Small intestine (tissue), 7 donors: ENCODE data around the gene MOB3B. TPM values are rescaled to one million over a fixed set of nuclear protein-coding genes. Genes with fewer than 3 reads are reported as not detected.
A peak's percentile ranks its signal among the peaks of the same experiment; 100 is the strongest.

Source experiments
- DNase-seq, 2 donors: peaks; one replicate each; pipeline versions ENCODE4 v3.0.0 to v3.0.0-alpha.2; 2013
- FAIRE-seq: peaks from 2 replicates; lab custom pipeline; 2012; peaks lifted over from hg19 to GRCh38; lab: Jason Lieb, UNC
- H3K27ac ChIP-seq, 3 donors: one replicate each; pipeline ENCODE4 v1.5.1; 2013; ENCODE audit warnings: low read length in 2 of 3, mild to moderate bottlenecking in 2 of 3, control low read depth in 1 of 3, inconsistent platforms in 1 of 3, low read depth in 1 of 3, moderate library complexity in 1 of 3
- H3K27me3 ChIP-seq, 3 donors: one replicate each; pipeline ENCODE4 v1.6.1; 2013; ENCODE audit warnings: low read length in 3 of 3, inconsistent platforms in 1 of 3; ENCODE audit not compliant: control insufficient read depth in 3 of 3, insufficient read depth in 3 of 3
- H3K36me3 ChIP-seq, 3 donors: one replicate each; pipeline ENCODE4 v1.6.1; 2013; ENCODE audit warnings: low read length in 3 of 3, inconsistent platforms in 1 of 3, low read depth in 1 of 3, mild to moderate bottlenecking in 1 of 3, moderate library complexity in 1 of 3; ENCODE audit not compliant: control insufficient read depth in 3 of 3, insufficient read depth in 2 of 3
- H3K4me1 ChIP-seq, 3 donors: one replicate each; pipeline ENCODE4 v1.6.1; 2013; ENCODE audit warnings: low read length in 2 of 3, inconsistent platforms in 1 of 3, low read depth in 1 of 3, mild to moderate bottlenecking in 1 of 3, moderate library complexity in 1 of 3; ENCODE audit not compliant: control insufficient read depth in 3 of 3, insufficient read depth in 2 of 3
- H3K4me3 ChIP-seq, 3 donors: one replicate each; pipeline ENCODE4 v1.5.1; 2013; ENCODE audit warnings: low read length in 3 of 3, control low read depth in 1 of 3, inconsistent platforms in 1 of 3, low read depth in 1 of 3, mild to moderate bottlenecking in 1 of 3, moderate library complexity in 1 of 3
- H3K9me3 ChIP-seq, 2 donors: one replicate each; pipeline ENCODE4 v1.6.1; 2013; ENCODE audit warnings: low read depth in 1 of 2, low read length in 1 of 2; ENCODE audit not compliant: control insufficient read depth in 2 of 2, insufficient read depth in 1 of 2
- WGBS, 3 donors: extraction: QIAGEN DNeasy Blood & Tissue Kit; methylation state at CpG; one replicate each; pipeline ENCODE4 v1.1.7; 2013; 5-methylcytosine and 5-hydroxymethylcytosine counted together
- polyA plus RNA-seq, 4 donors: library from polyadenylated mRNA; stranded (reverse) in 3 of 4; unstranded in 1 of 4; fragments of 200-250 nt in 3 of 4; fragments of 120-200 nt in 1 of 4; gene quantifications; one replicate each; pipeline versions ENCODE4 v1.2.1 to v1.2.3, GENCODE V29; 2013
- donor health status: healthy with polysubstance abuse.
- donor health status: control.
- donor health status: control.
- donor health status: Bipolar disorder and iron deficiency.
- donor health status: healthy.

MOB3B gene
- polyA plus RNA-seq, 4 donors, result 16.9 to 34.9 (median 19.7) TPM

DNA sequence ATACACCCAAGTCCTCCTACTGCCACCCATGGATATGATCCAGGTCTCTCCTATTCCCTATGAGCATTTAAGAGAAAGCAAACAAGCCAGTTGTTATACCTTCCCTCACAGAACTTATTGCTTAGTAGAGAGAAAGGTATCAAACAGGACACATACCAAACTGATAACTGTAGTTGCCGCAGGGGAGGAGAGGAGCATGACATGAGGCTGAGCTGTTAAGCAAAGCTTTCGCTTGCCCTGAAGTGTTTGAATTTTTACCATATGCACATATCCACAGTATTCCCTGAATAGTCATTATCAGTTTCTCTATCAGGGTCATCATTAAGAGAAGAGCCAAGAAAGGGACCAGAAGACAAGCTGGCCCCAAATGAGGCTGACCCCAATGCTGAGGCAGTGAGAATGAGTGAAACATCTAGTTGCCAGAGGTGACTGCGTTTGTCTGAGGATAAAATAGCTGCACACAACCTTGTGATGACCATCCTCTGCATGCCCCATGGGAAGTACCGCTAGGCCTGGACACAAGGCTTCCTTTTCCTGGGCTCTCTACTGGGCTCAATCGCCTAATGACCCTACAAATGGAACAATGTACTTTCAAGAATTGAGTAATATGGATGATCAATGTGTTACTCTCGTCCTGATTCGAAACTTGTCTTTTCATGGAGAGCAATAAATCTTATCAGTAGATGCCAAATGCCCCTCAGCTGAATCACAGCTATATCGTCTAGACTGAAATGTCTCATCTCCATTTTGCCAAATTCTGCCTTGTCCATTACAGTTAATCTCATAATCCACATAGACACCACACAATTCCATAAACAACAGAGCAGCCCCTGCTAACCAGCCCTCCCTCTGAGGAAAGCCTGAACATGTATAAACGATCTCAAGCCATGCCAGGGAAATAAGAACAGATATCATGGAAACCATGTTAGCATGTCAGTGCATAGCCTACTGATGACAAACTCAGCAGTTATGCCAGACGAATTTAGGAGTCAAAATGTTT, 9.8 kb downstream of the MOB3B start:
- H3K36me3 ChIP-seq, result peaks cover 0 to 6% (median 5%) of the 10 kb centered on the region in 3 donors
- no peak for FAIRE-seq
- WGBS, 3 donors, result 69 to 81% (median 70%) methylated on average over 10 of the region's 10 CpGs
- H3K27ac ChIP-seq, result no peak overlapping the region
- no peak for DNase-seq
- no peak overlapping the region for H3K4me3 ChIP-seq
- no peaks in the 10 kb centered on the region for H3K9me3 ChIP-seq
- H3K4me1 ChIP-seq, result no peaks in the 10 kb centered on the region
- H3K27me3 ChIP-seq, result no peaks in the 10 kb centered on the region

DNA sequence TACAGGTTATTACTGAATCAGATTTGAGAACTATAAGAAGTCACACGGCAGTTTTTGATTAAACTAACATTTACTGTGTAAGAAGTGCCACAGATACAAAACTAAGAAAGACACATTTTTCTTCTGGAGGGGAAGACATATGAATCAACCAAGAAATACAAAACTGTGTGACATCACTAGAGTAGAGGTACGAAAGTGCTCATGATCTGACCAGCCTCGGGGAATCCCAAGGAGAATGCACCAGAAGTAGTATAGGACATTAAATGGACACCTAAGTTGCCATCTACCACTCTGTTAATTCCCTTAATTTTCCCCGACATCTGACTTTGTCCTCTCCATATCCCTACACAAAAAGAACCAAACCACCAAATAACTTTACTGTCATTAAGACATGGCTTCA, 10.8 kb downstream of the MOB3B start:
- DNase-seq (no peak), FAIRE-seq (no peak)
- no peak overlapping the region for H3K4me3 ChIP-seq
- H3K27ac ChIP-seq, result no peak overlapping the region
- no peaks in the 10 kb centered on the region for H3K27me3 ChIP-seq
- WGBS, 3 donors, result 92% methylated on average over 4 of the region's 4 CpGs
- no peaks in the 10 kb centered on the region for H3K9me3 ChIP-seq
- peaks cover 0 to 4% (median 0%) of the 10 kb centered on the region in 3 donors for H3K4me1 ChIP-seq
- H3K36me3 ChIP-seq, result peaks cover 0 to 6% (median 1%) of the 10 kb centered on the region in 3 donors

DNA sequence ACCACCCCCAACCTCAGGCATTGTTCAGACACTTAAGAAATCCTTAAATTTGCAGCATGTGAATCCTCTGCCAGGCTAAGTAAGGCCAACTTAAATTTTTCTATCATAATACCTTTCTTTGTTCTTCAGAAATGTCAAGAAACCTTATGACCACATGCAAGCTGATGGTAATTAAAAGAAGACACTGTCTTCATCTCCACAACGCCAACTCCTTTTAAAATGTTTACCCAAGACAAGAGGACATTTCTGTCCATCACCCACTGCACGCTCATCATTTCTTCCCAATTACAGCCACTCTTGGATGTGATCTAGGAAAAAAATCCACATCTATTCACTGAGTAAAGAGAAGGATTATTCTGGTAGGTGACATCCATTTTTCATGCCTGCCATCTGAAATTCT, 11.6 kb downstream of the MOB3B start:
- WGBS, 3 donors, result 91 to 99% (median 92%) methylated on average over 2 of the region's 2 CpGs
- no peak for DNase-seq
- peaks cover 0 to 6% (median 1%) of the 10 kb centered on the region in 3 donors for H3K36me3 ChIP-seq
- H3K27ac ChIP-seq, result no peak overlapping the region
- H3K4me1 ChIP-seq, result peaks cover 0 to 7% (median 0%) of the 10 kb centered on the region in 3 donors
- no peaks in the 10 kb centered on the region for H3K27me3 ChIP-seq
- H3K9me3 ChIP-seq, result no peaks in the 10 kb centered on the region
- no peak overlapping the region for H3K4me3 ChIP-seq
- no peak for FAIRE-seq

DNA sequence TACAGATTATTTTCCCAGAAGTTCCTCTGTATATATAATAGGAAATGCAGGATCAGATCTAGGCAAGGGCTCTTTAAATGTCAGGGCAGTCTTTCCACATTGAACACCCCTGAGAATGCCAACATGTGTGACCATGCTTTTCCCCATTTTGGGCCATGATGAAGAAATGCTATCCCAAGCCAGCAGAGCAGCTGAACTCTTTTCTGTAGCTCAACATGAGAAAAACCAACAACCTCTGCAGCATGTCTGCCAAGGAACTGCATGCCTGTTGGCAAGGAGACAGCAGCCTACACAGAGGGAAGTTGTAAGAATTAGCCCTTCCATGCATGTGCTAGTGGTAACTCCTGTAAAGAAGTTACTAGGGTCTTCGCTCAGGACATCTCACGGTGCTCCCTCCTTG, 15.1 kb downstream of the MOB3B start:
- peaks cover 0 to 7% (median 0%) of the 10 kb centered on the region in 3 donors for H3K4me1 ChIP-seq
- H3K27ac ChIP-seq, result peak overlapping the region in 1 of 3 donors; percentile 3
- FAIRE-seq (no peak), DNase-seq (no peak)
- H3K4me3 ChIP-seq, result no peak overlapping the region
- WGBS, 3 donors, result 88 to 98% (median 97%) methylated on average over 2 of the region's 2 CpGs
- H3K36me3 ChIP-seq, result peaks cover 0 to 6% (median 1%) of the 10 kb centered on the region in 3 donors
- no peaks in the 10 kb centered on the region for H3K9me3 ChIP-seq
- no peaks in the 10 kb centered on the region for H3K27me3 ChIP-seq

DNA sequence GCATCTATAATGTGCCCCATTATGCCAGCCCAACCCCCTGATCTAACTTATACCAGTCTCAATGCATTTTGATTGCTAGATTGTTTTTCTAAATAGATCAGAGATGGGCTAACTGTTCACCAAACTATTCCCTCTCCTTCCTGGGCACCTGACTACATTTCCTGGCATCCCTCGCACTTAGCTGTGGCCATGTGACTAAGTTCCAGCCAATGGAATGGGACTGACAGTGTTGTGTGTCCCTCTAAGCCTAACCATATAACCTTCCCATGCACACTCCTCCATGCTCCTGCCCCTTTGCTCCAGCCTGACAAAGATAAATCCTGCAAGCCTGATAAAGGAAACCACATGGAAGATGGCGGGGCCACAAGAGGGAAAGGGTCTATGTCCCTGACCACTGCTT, 17.8 kb downstream of the MOB3B start:
- H3K27me3 ChIP-seq, result no peaks in the 10 kb centered on the region
- FAIRE-seq, result no peak
- H3K36me3 ChIP-seq, result peaks cover 0 to 8% (median 2%) of the 10 kb centered on the region in 3 donors
- peaks cover 0 to 7% (median 0%) of the 10 kb centered on the region in 3 donors for H3K4me1 ChIP-seq
- DNase-seq, result no peak
- H3K4me3 ChIP-seq, result no peak overlapping the region
- 85 to 94% (median 87%) methylated on average over 2 of the region's 2 CpGs for WGBS, 3 donors
- no peaks in the 10 kb centered on the region for H3K9me3 ChIP-seq
- no peak overlapping the region for H3K27ac ChIP-seq

DNA sequence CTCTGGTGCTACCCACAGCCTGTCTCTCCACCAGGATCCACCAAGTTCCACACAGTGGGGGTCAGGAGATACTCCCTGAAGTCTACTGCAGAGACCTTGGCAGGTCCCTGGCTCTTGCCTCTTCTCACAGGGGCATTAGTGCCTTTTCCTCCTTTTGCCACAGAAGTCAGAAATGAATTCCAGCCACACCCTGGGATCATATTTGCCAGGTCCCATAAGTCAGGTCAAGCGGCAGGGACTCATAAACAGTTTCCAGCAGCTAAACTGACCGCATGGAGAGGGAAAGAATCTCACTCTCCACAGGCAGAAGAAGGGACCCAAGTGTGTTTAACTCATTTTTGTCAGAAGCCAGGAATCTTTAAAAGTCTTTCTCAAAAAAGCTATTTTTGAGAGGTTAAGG, 18.8 kb downstream of the MOB3B start:
- no peaks in the 10 kb centered on the region for H3K27me3 ChIP-seq
- 73 to 85% (median 84%) methylated on average over 2 of the region's 2 CpGs for WGBS, 3 donors
- no peak for FAIRE-seq
- peaks cover 0 to 8% (median 2%) of the 10 kb centered on the region in 3 donors for H3K36me3 ChIP-seq
- no peaks in the 10 kb centered on the region for H3K9me3 ChIP-seq
- no peak for DNase-seq
- peaks cover 0 to 7% (median 0%) of the 10 kb centered on the region in 3 donors for H3K4me1 ChIP-seq
- H3K4me3 ChIP-seq, result no peak overlapping the region
- H3K27ac ChIP-seq, result no peak overlapping the region

DNA sequence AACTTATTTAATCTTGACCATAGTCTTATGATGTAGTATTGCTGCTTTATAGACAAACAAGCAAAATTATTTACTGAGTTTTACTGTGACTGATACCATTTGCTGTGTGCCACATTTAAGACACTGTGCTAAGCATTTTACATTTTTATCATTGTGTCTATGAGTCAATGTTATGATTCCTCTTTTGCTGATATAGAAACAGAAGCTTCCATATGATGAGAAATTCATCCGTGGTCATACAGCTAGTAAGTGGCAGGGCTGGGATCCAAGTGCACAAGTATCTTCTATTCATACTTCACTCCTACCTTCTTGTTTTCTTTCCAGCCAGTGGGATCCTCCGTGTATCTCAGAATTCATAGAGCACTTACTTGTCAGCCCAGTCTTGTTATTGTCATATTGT, 22.6 kb downstream of the MOB3B start:
- H3K36me3 ChIP-seq, result peaks cover 0 to 18% (median 2%) of the 10 kb centered on the region in 3 donors
- no peak for FAIRE-seq
- WGBS, 3 donors, result 55 to 66% (median 61%) methylated on average over 2 of the region's 2 CpGs
- no peaks in the 10 kb centered on the region for H3K27me3 ChIP-seq
- peaks cover 0 to 4% (median 0%) of the 10 kb centered on the region in 3 donors for H3K4me1 ChIP-seq
- peaks cover 0 to 6% of the 10 kb centered on the region in 2 donors for H3K9me3 ChIP-seq
- no peak overlapping the region for H3K4me3 ChIP-seq
- no peak overlapping the region for H3K27ac ChIP-seq
- no peak for DNase-seq

DNA sequence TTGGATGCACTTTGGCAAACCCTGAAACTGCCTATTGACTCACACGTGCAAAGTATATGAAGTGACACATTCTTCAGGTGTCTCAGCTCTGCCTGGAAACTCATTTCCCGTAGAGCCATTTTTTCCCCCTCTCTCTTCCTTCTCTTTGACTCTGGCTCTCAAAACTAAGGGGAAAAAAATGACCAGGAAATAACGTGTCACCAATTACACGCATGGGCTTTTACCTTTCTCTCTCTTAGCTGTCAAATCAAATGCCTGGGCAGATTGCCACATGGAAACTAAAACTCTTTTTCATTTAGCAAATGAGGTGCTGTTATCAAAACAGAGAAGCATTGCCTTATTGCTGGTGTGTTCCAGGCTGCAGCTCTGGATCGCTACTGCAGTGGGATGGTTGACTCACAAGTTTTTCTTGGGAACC, 23.9 kb downstream of the MOB3B start:
- no peak overlapping the region for H3K27ac ChIP-seq
- peaks cover 0 to 6% of the 10 kb centered on the region in 2 donors for H3K9me3 ChIP-seq
- 58 to 71% (median 70%) methylated on average over 5 of the region's 5 CpGs for WGBS, 3 donors
- no peak overlapping the region for H3K4me3 ChIP-seq
- peaks cover 0 to 4% (median 0%) of the 10 kb centered on the region in 3 donors for H3K4me1 ChIP-seq
- FAIRE-seq, result no peak
- peaks cover 0 to 14% (median 2%) of the 10 kb centered on the region in 3 donors for H3K36me3 ChIP-seq
- no peaks in the 10 kb centered on the region for H3K27me3 ChIP-seq
- DNase-seq, result no peak
